Fibroblast of peridontal ligament (primary cell): ENCODE measurements around the gene BCAS3.
A peak's percentile ranks its signal among the peaks of the same experiment; 100 is the strongest.

Experiments used
- DNase-seq: peaks from one replicate; pipeline ENCODE4 v3.0.0-alpha.2; 2010; ENCODE audit errors: extremely low read depth

Gene BCAS3

DNA sequence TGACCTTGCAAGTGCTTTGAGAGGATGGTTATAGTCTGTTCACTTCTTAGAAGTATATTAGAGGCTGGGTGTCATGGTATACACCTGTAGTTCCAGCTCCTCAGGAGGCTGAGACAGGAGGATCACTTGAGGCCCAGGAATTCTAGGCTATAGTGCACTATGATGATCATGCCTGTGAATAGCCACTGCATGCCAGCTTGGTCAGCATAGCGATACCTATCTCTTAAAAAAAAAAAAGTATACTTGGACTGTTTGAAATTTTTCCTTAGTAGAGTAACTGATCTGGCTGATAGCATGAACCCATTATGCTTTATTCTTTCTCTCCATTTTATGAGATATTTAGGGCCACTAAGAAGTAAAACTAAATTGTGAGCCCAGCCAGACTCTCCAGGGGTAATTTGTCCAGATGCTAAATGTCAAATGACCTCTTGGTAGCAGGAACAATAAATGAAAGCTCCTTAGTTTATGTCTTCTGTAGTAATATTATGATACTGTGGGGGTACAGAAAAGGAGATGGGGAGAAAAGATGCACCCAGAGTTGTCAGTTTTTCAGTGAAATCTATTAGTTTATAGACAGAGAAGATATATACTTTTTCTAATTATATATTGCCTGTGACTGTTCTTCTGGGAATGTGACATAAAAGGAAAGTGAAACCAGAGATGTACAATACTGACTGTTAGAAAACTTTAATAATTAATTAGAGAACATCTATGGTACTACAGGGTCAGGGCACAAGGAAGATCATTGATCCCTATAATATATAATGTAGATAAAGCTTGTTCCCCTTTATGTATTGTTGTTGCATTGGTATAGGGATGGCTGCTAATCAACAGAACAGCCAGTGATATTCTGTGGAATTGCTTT, 386.7 kb downstream of the BCAS3 start:
- DNase-seq = no peak

- peak; percentile 70 for DNase-seq
Observed at GRCh38 chr17:61065263-61065773, 387.7 kb downstream of the BCAS3 start.

GRCh38 chr17:61066062-61066461, 388.4 kb downstream of the BCAS3 start:
- DNase-seq = no peak

DNA sequence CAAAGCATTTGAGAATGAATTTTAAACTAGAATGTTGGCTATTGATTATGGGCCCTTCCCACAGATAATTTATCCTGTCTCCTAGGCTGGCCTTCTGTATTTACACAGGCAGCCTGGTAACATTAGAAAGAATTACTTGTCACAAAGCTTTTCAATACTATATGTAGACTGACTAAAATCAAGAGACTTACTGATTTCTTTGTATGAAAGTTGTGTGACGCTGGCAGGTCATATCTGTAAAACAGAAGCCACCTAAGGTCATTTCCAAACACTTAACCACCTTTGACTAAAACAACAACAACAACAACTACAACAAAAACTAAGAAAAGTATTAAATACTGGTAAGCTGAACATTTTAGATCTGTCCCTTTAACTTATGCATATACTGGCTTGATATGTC, 393.0 kb downstream of the BCAS3 start:
- no peak for DNase-seq

GRCh38 chr17:61072648-61073047, 395.0 kb downstream of the BCAS3 start:
- no peak for DNase-seq

GRCh38 chr17:61073131-61073530, 395.5 kb downstream of the BCAS3 start:
- no peak for DNase-seq

DNA sequence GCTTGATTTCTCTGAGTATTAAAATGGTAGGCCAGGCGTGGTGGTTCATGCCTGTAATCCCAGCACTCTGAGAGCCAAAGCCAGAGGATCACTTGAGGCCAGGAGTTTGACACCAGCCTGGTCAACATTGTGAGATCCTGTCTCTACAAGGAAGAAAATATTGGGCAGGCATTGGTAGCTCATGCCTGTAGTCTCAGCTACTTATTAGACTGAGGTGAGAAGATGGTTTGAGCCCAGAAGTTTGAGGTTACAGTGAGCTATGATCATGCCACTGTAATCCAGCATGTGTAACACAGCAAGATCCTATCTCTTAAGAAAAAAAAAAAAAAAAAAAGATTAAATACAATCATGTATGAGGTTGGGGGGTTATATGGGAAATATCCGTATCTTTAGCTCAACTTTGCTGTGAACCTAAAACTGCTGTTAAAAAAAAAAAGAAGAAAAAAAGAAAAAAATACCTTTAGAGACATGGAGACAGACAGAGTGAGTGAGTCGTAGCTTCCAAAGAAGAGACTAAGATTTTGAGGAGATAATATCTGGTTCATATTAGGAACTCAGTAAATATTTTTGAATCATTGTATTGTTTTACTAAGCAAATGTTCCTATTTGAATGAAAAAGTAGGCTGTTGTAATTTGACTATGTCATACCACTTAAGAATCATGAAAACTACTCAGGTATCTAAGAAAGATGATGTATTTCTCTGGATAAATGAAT, 396.3 kb downstream of the BCAS3 start:
- no peak for DNase-seq

- DNase-seq = no peak
Observed at GRCh38 chr17:61075988-61076387, 398.3 kb downstream of the BCAS3 start.

DNA sequence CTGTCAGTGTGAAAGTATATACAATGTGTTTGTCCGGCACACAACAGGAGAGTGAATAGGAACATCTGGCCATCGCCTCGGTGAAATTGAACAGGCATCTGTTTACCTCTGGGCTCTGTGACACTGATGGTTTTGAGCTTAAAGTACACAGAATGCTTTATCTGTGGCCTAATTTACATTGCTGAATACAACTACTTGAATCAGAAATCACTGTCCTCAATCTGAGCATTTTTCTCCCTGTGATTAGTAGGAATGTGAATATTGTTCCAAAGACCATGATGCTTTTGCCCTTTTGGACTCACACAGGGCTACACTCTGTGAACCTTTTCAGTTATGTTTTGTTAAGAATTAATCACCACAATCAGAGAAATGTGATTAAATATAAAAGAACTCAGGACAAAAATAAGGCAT, 399.0 kb downstream of the BCAS3 start:
- peak; percentile 85 for DNase-seq

DNA sequence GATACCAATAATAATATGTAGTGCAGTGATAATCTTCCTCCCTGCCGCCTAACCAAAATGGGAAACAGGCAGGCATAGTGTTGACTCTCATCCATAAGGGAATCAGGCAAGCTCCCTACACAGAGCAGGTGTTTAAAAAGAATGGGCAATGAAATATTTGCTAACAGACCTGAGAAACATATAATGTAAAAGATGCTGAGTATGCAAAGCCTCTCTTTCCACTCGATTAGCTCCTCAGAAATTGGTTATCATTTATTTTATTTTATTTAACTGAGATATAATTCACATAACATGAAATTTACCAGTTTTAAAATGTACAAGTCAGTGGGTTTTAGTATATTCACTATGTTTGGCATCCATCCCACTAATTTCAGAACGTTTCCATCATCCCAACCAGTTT, 404.3 kb downstream of the BCAS3 start:
- DNase-seq = no peak

DNA sequence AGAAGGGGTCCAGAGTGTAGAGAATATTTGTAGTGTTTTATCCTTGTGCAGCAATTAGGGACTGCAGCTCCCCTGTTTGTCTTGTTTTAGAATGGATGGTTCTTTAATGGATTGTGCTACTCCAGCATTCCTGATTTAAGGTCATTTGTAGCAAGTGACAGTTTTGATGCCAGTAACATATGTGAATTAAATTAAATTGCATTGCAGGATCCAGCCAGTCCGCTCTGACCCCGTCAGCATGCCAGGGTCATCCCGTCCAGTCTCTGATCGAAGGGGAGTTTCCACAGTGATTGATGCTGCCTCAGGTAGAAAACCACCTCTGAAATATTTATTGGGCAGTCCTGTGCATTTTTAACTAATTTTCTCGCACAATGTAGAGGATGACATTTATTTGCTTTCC, 406.6 kb downstream of the BCAS3 start:
- no peak for DNase-seq

- DNase-seq = no peak
Observed at GRCh38 chr17:61087024-61087423, 409.4 kb downstream of the BCAS3 start.

GRCh38 chr17:61088556-61088955, 410.9 kb downstream of the BCAS3 start:
- no peak for DNase-seq

GRCh38 chr17:61091096-61091495, 413.4 kb downstream of the BCAS3 start:
- DNase-seq = no peak

- no peak for DNase-seq
Observed at GRCh38 chr17:61097781-61098180, 420.1 kb downstream of the BCAS3 start.

GRCh38 chr17:61106354-61106753, 428.7 kb downstream of the BCAS3 start:
- no peak for DNase-seq

- DNase-seq = no peak
Observed at GRCh38 chr17:61116577-61116976, 438.9 kb downstream of the BCAS3 start.

DNA sequence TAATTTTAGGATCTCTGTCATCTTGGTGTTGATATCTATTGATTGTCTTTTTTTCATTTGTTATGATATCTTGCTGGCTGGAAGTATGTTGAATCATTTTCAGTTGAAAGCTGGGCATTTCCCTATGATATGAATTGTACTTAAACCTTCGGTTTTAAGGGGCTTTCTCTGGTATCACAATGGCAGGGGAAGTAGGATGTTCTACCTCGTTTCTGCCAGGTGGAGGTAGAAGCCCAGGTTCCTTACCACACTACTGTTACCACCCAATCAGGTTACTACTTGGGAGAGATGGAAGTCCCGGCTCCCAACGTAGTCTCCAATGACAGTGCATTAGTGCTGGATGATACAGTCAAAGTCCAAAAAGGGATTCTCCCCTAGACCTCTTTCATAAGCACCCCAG, 440.3 kb downstream of the BCAS3 start:
- DNase-seq = no peak

DNA sequence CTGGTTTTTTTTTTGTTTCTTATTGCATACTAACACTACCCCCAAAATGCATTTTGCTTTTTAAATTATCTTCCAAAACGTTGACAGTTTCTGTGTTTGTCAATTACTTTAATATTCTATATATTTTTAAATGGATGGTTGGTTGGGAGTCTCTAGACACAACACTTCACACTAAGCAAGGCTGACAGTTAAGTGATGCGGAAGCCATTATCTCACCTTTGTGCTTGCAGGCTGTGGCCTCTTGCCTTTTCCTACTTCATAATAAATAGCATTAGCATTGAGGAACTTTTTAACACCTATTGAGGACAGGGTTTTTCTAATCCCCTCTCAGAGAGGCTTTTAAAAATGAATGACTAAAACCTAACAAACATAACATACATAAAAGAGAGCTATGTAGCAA, 441.2 kb downstream of the BCAS3 start:
- no peak for DNase-seq

GRCh38 chr17:61122326-61122913, 444.8 kb downstream of the BCAS3 start:
- no peak for DNase-seq

GRCh38 chr17:61124562-61124961, 446.9 kb downstream of the BCAS3 start:
- DNase-seq = no peak

GRCh38 chr17:61126473-61127249, 449.0 kb downstream of the BCAS3 start:
- peak; percentile 86 for DNase-seq
